Esophagus squamous epithelium (tissue), 4 donors: ENCODE results near the gene ZNF823.

ENCODE experiments used
- POLR2A ChIP-seq, 4 donors: fragments of 450-650 bp; IDR thresholded peaks; one replicate each; pipeline ENCODE4 v1.6.1; 2017; ENCODE audit warnings: antibody characterized with exemption in 4 of 4, mild to moderate bottlenecking in 4 of 4, moderate library complexity in 3 of 4
- TF ChIP-seq, protein P1 (sequence below), 6 experiments: fragments of 450-650 bp in 4 of 6; fragments of 200-600 bp in 2 of 6; sonication (generic) in 2 of 6; IDR thresholded peaks; one replicate each; pipeline ENCODE4 v1.5.1; 2016 to 2019; ENCODE audit warnings: antibody characterized with exemption in 6 of 6, mild to moderate bottlenecking in 4 of 6, moderate library complexity in 4 of 6

DNA sequence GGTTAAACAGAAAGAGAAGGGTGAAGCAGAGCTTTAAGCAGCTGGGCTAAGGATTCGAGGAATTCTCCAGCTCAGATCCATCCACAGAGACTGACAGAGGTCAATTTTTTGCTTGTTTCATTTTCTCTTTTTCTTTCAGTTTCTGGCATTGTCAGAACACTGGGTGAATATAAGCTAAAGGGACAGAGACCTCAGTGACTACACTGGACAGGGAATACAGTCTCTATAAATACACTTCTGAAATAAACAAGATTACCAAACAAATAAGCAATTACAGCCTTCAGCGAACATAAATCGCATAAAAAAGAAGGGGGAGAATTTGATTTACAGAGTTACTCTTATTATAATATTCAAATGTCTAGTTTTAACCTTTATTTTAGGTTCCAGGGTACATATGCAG lies 24.4 kb upstream of the ZNF823 start:
- no peak for TF ChIP-seq POLR2A (IDR thresholded peaks at IDR 0.05)
- TF ChIP-seq, protein P1, sequence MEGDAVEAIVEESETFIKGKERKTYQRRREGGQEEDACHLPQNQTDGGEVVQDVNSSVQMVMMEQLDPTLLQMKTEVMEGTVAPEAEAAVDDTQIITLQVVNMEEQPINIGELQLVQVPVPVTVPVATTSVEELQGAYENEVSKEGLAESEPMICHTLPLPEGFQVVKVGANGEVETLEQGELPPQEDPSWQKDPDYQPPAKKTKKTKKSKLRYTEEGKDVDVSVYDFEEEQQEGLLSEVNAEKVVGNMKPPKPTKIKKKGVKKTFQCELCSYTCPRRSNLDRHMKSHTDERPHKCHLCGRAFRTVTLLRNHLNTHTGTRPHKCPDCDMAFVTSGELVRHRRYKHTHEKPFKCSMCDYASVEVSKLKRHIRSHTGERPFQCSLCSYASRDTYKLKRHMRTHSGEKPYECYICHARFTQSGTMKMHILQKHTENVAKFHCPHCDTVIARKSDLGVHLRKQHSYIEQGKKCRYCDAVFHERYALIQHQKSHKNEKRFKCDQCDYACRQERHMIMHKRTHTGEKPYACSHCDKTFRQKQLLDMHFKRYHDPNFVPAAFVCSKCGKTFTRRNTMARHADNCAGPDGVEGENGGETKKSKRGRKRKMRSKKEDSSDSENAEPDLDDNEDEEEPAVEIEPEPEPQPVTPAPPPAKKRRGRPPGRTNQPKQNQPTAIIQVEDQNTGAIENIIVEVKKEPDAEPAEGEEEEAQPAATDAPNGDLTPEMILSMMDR (IDR thresholded peaks at IDR 0.05): no peak
